ENCODE measurements around the gene ZNF169. TPM values are rescaled to one million over a fixed set of nuclear protein-coding genes. Genes with fewer than 3 reads are reported as not detected.

ZNF169 gene
- total and polyA plus RNA-seq, 2 experiments from 2014 or later: 0.54 to 2.2 TPM

GRCh38 chr9:94298949-94299599 lies 40.0 kb downstream of the ZNF169 start:
- H3K4me2 ChIP-seq (ENCODE audit: unreplicated experiment): no peak overlapping the region
- H3K9me3 ChIP-seq (ENCODE audit: low read depth): no peaks in the 10 kb centered on the region
- H3K27ac ChIP-seq: no peak overlapping the region
- H3F3A ChIP-seq (ENCODE audit: insufficient read depth): no peaks in the 10 kb centered on the region
- no peaks in the 10 kb centered on the region for H3K36me3 ChIP-seq (ENCODE audit: low read depth)
- no peak overlapping the region for H2AFZ ChIP-seq
- H3K9me2 ChIP-seq (ENCODE audit: insufficient read depth): no peaks in the 10 kb centered on the region
- H3K79me2 ChIP-seq (ENCODE audit: insufficient read depth): no peaks in the 10 kb centered on the region
- H3K9ac ChIP-seq: no peak overlapping the region
- H3K4me3 ChIP-seq: no peak overlapping the region
- H3K4me1 ChIP-seq (ENCODE audit: insufficient read depth): no peaks in the 10 kb centered on the region
- in situ Hi-C loops (cut with MboI): no loop called here
- 75 to 82% methylated on average over 9 of the region's 9 CpGs for WGBS, 2 experiments (ENCODE audit: low coverage in 1 of 2, low lambda C conversion rate in 2 of 2, missing lambda C conversion rate in 2 of 2)
- no peaks in the 10 kb centered on the region for H4K20me1 ChIP-seq (ENCODE audit: insufficient read depth)
- TF ChIP-seq EZH2phosphoT487 (IDR thresholded peaks at IDR 0.05; ENCODE audit: insufficient read depth, low read depth): no peak
- TF ChIP-seq EZH2 (IDR thresholded peaks at IDR 0.05; ENCODE audit: insufficient read depth, poor library complexity, severe bottlenecking): no peak
- H3K27me3 ChIP-seq (replicated peaks; ENCODE audit: insufficient read depth): no peaks in the 10 kb centered on the region
- no peak for DNase-seq

GRCh38 chr9:94300470-94301301 lies 41.6 kb downstream of the ZNF169 start:
- Histone ChIP-seq H3K36me3 (ENCODE audit: low read depth) (no peaks in the 10 kb centered on the region), H3K4me2 (ENCODE audit: unreplicated experiment) (no peak overlapping the region), H3K9ac (no peak overlapping the region), H3K9me2 (ENCODE audit: insufficient read depth) (no peaks in the 10 kb centered on the region), H4K20me1 (ENCODE audit: insufficient read depth) (no peaks in the 10 kb centered on the region), H3K27ac (no peak overlapping the region), H3K27me3 (replicated peaks; ENCODE audit: insufficient read depth) (no peaks in the 10 kb centered on the region), H3K4me3 (no peak overlapping the region), H3K4me1 (ENCODE audit: insufficient read depth) (no peaks in the 10 kb centered on the region), H2AFZ (no peak overlapping the region), H3F3A (ENCODE audit: insufficient read depth) (no peaks in the 10 kb centered on the region), H3K79me2 (ENCODE audit: insufficient read depth) (no peaks in the 10 kb centered on the region), H3K9me3 (ENCODE audit: low read depth) (no peaks in the 10 kb centered on the region)
- WGBS, 2 experiments (ENCODE audit: low coverage in 1 of 2, low lambda C conversion rate in 2 of 2, missing lambda C conversion rate in 2 of 2): 94 to 97% methylated on average over 20 of the region's 20 CpGs
- in situ Hi-C loops (cut with MboI): no loop called here
- TF ChIP-seq EZH2phosphoT487 (IDR thresholded peaks at IDR 0.05; ENCODE audit: insufficient read depth, low read depth): no peak
- TF ChIP-seq EZH2 (IDR thresholded peaks at IDR 0.05; ENCODE audit: insufficient read depth, poor library complexity, severe bottlenecking): no peak
- DNase-seq: peak; percentile 4

GRCh38 chr9:94301583-94301982 lies 42.5 kb downstream of the ZNF169 start:
- Histone ChIP-seq H3K9ac (no peak overlapping the region), H3F3A (ENCODE audit: insufficient read depth) (no peaks in the 10 kb centered on the region), H3K27ac (no peak overlapping the region), H2AFZ (no peak overlapping the region), H3K4me2 (ENCODE audit: unreplicated experiment) (no peak overlapping the region), H3K9me2 (ENCODE audit: insufficient read depth) (no peaks in the 10 kb centered on the region), H4K20me1 (ENCODE audit: insufficient read depth) (no peaks in the 10 kb centered on the region), H3K9me3 (ENCODE audit: low read depth) (no peaks in the 10 kb centered on the region), H3K4me1 (ENCODE audit: insufficient read depth) (no peaks in the 10 kb centered on the region), H3K4me3 (no peak overlapping the region), H3K79me2 (ENCODE audit: insufficient read depth) (no peaks in the 10 kb centered on the region), H3K27me3 (replicated peaks; ENCODE audit: insufficient read depth) (no peaks in the 10 kb centered on the region), H3K36me3 (ENCODE audit: low read depth) (no peaks in the 10 kb centered on the region)
- in situ Hi-C loops (cut with MboI): no loop called here
- WGBS, 2 experiments (ENCODE audit: low coverage in 1 of 2, low lambda C conversion rate in 2 of 2, missing lambda C conversion rate in 2 of 2): 79 to 89% methylated on average over 5 of the region's 5 CpGs
- no peak for DNase-seq
- TF ChIP-seq EZH2phosphoT487 (IDR thresholded peaks at IDR 0.05; ENCODE audit: insufficient read depth, low read depth) (no peak), EZH2 (IDR thresholded peaks at IDR 0.05; ENCODE audit: insufficient read depth, poor library complexity, severe bottlenecking) (no peak)

GRCh38 chr9:94302426-94302825 lies 43.3 kb downstream of the ZNF169 start:
- no peak for DNase-seq
- H3K27me3 ChIP-seq (replicated peaks; ENCODE audit: insufficient read depth): no peaks in the 10 kb centered on the region
- in situ Hi-C loops (cut with MboI): no loop called here
- H3K9ac ChIP-seq: no peak overlapping the region
- no peaks in the 10 kb centered on the region for H3K4me1 ChIP-seq (ENCODE audit: insufficient read depth)
- H3K27ac ChIP-seq: no peak overlapping the region
- H2AFZ ChIP-seq: no peak overlapping the region
- H4K20me1 ChIP-seq (ENCODE audit: insufficient read depth): no peaks in the 10 kb centered on the region
- no peaks in the 10 kb centered on the region for H3K9me2 ChIP-seq (ENCODE audit: insufficient read depth)
- no peaks in the 10 kb centered on the region for H3K9me3 ChIP-seq (ENCODE audit: low read depth)
- no peaks in the 10 kb centered on the region for H3F3A ChIP-seq (ENCODE audit: insufficient read depth)
- H3K79me2 ChIP-seq (ENCODE audit: insufficient read depth): no peaks in the 10 kb centered on the region
- H3K4me3 ChIP-seq: no peak overlapping the region
- no peak overlapping the region for H3K4me2 ChIP-seq (ENCODE audit: unreplicated experiment)
- 67 to 75% methylated on average over 4 of the region's 4 CpGs for WGBS, 2 experiments (ENCODE audit: low coverage in 1 of 2, low lambda C conversion rate in 2 of 2, missing lambda C conversion rate in 2 of 2)
- TF ChIP-seq EZH2phosphoT487 (IDR thresholded peaks at IDR 0.05; ENCODE audit: insufficient read depth, low read depth) (no peak), EZH2 (IDR thresholded peaks at IDR 0.05; ENCODE audit: insufficient read depth, poor library complexity, severe bottlenecking) (no peak)
- H3K36me3 ChIP-seq (ENCODE audit: low read depth): no peaks in the 10 kb centered on the region

All from GM23248 (cell line).